Smooth muscle cell (in vitro differentiated cells): ENCODE data around the gene NAXE. TPM values are rescaled to one million over a fixed set of nuclear protein-coding genes. Genes with fewer than 3 reads are reported as not detected.

ENCODE experiments used
- DNase-seq: peaks from one replicate; lab custom pipeline; 2025; ENCODE audit not compliant: unreplicated experiment; lab: John Stamatoyannopoulos, UW
- H2AFZ ChIP-seq: fragments of 200-600 bp; sonication (generic); 2 replicates; pipeline ENCODE4 v1.6.0; 2016; ENCODE audit warnings: antibody characterized with exemption, low read depth, mild to moderate bottlenecking
- H3F3A ChIP-seq: fragments of 200-600 bp; sonication (generic); 2 replicates; pipeline ENCODE4 v1.6.0; 2017; ENCODE audit warnings: antibody characterized with exemption, low read depth
- H3K27ac ChIP-seq: fragments of 200-600 bp; sonication (generic); 2 replicates; pipeline ENCODE4 v1.5.1; 2016; ENCODE audit warnings: low read depth, mild to moderate bottlenecking
- H3K27me3 ChIP-seq: fragments of 200-600 bp; sonication (generic); 2 replicates; pipeline ENCODE4 v1.6.1; 2016; ENCODE audit warnings: low read depth, mild to moderate bottlenecking
- H3K36me3 ChIP-seq: fragments of 200-600 bp; sonication (generic); 2 replicates; pipeline ENCODE4 v1.5.1; 2016; ENCODE audit warnings: low read depth
- H3K4me1 ChIP-seq: fragments of 200-600 bp; sonication (generic); 2 replicates; pipeline ENCODE4 v1.5.1; 2016; ENCODE audit warnings: low read depth
- H3K4me2 ChIP-seq: fragments of 200-600 bp; sonication (generic); 2 replicates; pipeline ENCODE4 v1.6.0; 2016; ENCODE audit warnings: mild to moderate bottlenecking
- H3K4me3 ChIP-seq: fragments of 200-600 bp; sonication (generic); 2 replicates; pipeline ENCODE4 v1.5.1; 2016; ENCODE audit warnings: mild to moderate bottlenecking
- H3K79me2 ChIP-seq: fragments of 200-600 bp; sonication (generic); 2 replicates; pipeline ENCODE4 v1.6.0; 2016; ENCODE audit warnings: low read depth, mild to moderate bottlenecking
- H3K9ac ChIP-seq: fragments of 200-600 bp; sonication (generic); 2 replicates; pipeline ENCODE4 v1.6.0; 2016; ENCODE audit warnings: low read depth
- H3K9me3 ChIP-seq: fragments of 200-600 bp; sonication (generic); replicated peaks from 2 replicates; pipeline ENCODE4 v1.5.1; 2016; ENCODE audit warnings: low read depth
- H4K20me1 ChIP-seq: fragments of 200-600 bp; sonication (generic); 2 replicates; pipeline ENCODE4 v1.6.0; 2016; ENCODE audit warnings: low read depth
- CTCF ChIP-seq: fragments of 200-600 bp; sonication (generic); IDR thresholded peaks from 2 replicates; pipeline ENCODE4 v1.5.1; 2017; ENCODE audit warnings: borderline replicate concordance, mild to moderate bottlenecking, antibody characterized with exemption; ENCODE audit not compliant: insufficient read depth, poor library complexity, severe bottlenecking
- WGBS: methylation state at CpG from one replicate; pipeline ENCODE4 v1.1.7; 2016; ENCODE audit warnings: low lambda C conversion rate; 5-methylcytosine and 5-hydroxymethylcytosine counted together
- polyA plus RNA-seq: library from polyadenylated mRNA; unstranded; fragments of >200 nt; fragmentation: Nextera tagmentation; extraction: Ambion mirVana; gene quantifications from 2 replicates; pipeline ENCODE4 v1.2.1, GENCODE V29; 2016
- total RNA-seq: library from RNA; depleted of rRNA; stranded (reverse); fragments of >200 nt; gene quantifications from 2 replicates; pipeline ENCODE4 v1.2.3, GENCODE V29; 2014

NAXE gene
- total and polyA plus RNA-seq, 2 experiments from 2014 or later = 50.5 to 72.5 TPM

DNA sequence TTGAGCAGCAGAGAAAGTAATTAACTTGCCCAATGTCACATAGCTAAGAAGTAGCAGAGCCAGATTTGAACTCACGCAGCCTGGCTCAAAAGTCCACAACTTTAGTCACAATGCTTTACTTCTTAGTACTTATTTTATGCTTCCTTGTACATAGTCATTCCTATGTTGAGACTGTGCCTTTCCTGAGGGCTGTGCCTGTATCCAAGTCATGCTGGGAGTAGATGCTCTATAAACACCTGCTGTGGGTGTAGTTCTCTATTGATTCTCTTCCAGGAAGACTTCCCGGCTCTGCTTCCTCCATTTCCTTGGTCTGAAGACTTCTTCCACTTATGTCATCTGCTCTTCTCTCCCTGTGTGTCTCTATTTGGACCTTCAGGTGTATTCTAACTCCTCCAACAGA, 35.9 kb upstream of the NAXE start:
- Histone ChIP-seq H3K4me1 (no peaks in the 10 kb centered on the region), H3K9me3 (no peaks in the 10 kb centered on the region), H3K9ac (no peak overlapping the region), H3K36me3 (no peaks in the 10 kb centered on the region), H2AFZ (no peak overlapping the region), H3F3A (no peaks in the 10 kb centered on the region), H3K4me2 (no peak overlapping the region), H3K27ac (no peak overlapping the region), H4K20me1 (no peaks in the 10 kb centered on the region), H3K79me2 (no peaks in the 10 kb centered on the region), H3K27me3 (no peaks in the 10 kb centered on the region), H3K4me3 (no peak overlapping the region)
- WGBS = 75% methylated on average over 2 of the region's 2 CpGs
- TF ChIP-seq CTCF = no peak
- no peak for DNase-seq

DNA sequence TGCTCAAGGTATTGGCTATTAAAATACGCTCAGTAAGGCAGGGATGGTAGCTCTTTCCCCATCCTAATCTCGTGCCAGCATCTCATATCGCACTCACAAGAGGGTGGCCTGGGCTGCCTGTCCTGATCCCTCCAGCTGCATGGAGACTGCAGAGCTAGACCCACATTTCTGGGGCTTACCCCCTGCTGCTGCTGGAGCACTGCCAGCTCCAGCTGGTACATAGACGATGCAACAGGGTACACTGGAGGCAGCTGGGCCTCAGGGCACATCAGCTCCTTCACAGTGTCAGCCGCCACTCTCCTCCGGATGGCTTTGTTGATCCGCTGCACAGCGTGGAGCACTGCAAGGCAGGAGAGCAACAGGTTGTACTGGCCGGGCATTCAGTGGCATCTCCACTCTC, 35.2 kb upstream of the NAXE start:
- TF ChIP-seq CTCF = no peak
- no peaks in the 10 kb centered on the region for H4K20me1 ChIP-seq
- H3K4me3 ChIP-seq = no peak overlapping the region
- no peak overlapping the region for H3K9ac ChIP-seq
- 85% methylated on average over 9 of the region's 9 CpGs for WGBS
- H3K4me2 ChIP-seq = no peak overlapping the region
- no peak overlapping the region for H2AFZ ChIP-seq
- H3K27me3 ChIP-seq = no peaks in the 10 kb centered on the region
- no peaks in the 10 kb centered on the region for H3K36me3 ChIP-seq
- H3K4me1 ChIP-seq = no peaks in the 10 kb centered on the region
- DNase-seq = no peak
- no peaks in the 10 kb centered on the region for H3F3A ChIP-seq
- no peaks in the 10 kb centered on the region for H3K79me2 ChIP-seq
- no peak overlapping the region for H3K27ac ChIP-seq
- H3K9me3 ChIP-seq = no peaks in the 10 kb centered on the region

GRCh38 chr1:156559086-156559796, 32.3 kb upstream of the NAXE start:
- Histone ChIP-seq H4K20me1 (no peaks in the 10 kb centered on the region), H3K27ac (no peak overlapping the region), H3K9ac (no peak overlapping the region), H3K4me3 (no peak overlapping the region), H3K4me2 (no peak overlapping the region), H2AFZ (no peak overlapping the region), H3K4me1 (no peaks in the 10 kb centered on the region), H3K36me3 (no peaks in the 10 kb centered on the region), H3F3A (no peaks in the 10 kb centered on the region), H3K9me3 (no peaks in the 10 kb centered on the region), H3K27me3 (no peaks in the 10 kb centered on the region), H3K79me2 (no peaks in the 10 kb centered on the region)
- no peak for DNase-seq
- WGBS = 72% methylated on average over 7 of the region's 8 CpGs
- TF ChIP-seq CTCF = no peak

DNA sequence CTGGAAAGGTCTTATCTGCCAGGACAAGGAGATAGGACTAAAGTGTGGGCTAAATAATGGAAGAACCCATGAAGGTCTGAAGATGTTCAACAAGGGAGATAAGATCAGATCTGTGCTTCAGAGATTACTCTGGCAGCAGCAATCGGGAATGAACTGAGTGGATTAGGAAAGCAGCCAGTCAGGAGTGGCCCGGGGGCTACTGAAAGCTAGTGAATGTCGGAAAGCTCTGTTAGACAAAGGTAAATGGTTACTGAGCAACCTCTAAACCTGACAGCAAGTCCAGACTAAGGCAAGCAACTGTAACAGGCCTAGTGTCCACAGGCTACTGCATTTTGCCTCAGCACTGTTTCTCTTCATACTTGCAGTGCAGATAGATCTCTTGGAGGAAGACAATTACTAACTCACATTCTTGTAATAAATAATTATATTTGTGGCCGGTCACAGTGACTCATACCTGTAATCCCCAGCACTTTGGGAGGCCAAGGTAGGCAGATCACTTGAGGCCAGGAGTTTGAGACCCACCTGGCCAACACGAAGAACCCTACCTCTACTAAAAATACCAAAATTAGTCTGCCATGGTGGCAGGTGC, 31.7 kb upstream of the NAXE start:
- Histone ChIP-seq H3K36me3 (no peaks in the 10 kb centered on the region), H2AFZ (no peak overlapping the region), H3K4me3 (no peak overlapping the region), H3K4me2 (no peak overlapping the region), H3F3A (no peaks in the 10 kb centered on the region), H3K27ac (no peak overlapping the region), H3K9ac (no peak overlapping the region), H3K27me3 (no peaks in the 10 kb centered on the region), H3K4me1 (no peaks in the 10 kb centered on the region), H3K9me3 (no peaks in the 10 kb centered on the region), H4K20me1 (no peaks in the 10 kb centered on the region), H3K79me2 (no peaks in the 10 kb centered on the region)
- DNase-seq = no peak
- WGBS = 54% methylated on average over 5 of the region's 5 CpGs
- no peak for TF ChIP-seq CTCF
